Thoracic aorta (tissue), 2 donors: ENCODE data around the gene CACNA2D2. TPM values are rescaled to one million over a fixed set of nuclear protein-coding genes. Genes with fewer than 3 reads are reported as not detected.
A peak's percentile ranks its signal among the peaks of the same experiment; 100 is the strongest.

Experiments used
- ATAC-seq: fragments of 150-250 bp; one replicate; pipeline ENCODE4 v1.8.0; 2017; ENCODE audit warnings: low read depth; ENCODE audit not compliant: insufficient number of reproducible peaks, low FRiP score
- DNase-seq: peaks from one replicate; pipeline ENCODE4 v3.0.0-alpha.2; 2020; ENCODE audit warnings: low spot score
- H3K27ac ChIP-seq, 2 donors: fragments of 200-600 bp; sonication (generic); 1 replicate in 1 of 2; 2 replicates in 1 of 2; pipeline ENCODE4 v1.5.1; 2016; ENCODE audit warnings: mild to moderate bottlenecking in 2 of 2, moderate library complexity in 2 of 2
- H3K27me3 ChIP-seq: fragments of 200-600 bp; sonication (generic); replicated peaks from 2 replicates; pipeline ENCODE4 v1.6.0; 2016; ENCODE audit warnings: mild to moderate bottlenecking; ENCODE audit not compliant: insufficient read depth
- H3K36me3 ChIP-seq: fragments of 200-600 bp; sonication (generic); one replicate; pipeline ENCODE4 v1.5.1; 2016
- H3K4me1 ChIP-seq, 2 donors: fragments of 200-600 bp; sonication (generic); 1 replicate in 1 of 2; 2 replicates in 1 of 2; pipeline versions ENCODE4 v1.5.1 to v1.6.0; 2016; ENCODE audit warnings: low read depth in 2 of 2, mild to moderate bottlenecking in 1 of 2; ENCODE audit not compliant: control insufficient read depth in 1 of 2
- H3K4me3 ChIP-seq: fragments of 200-600 bp; sonication (generic); 2 replicates; pipeline ENCODE4 v1.5.1; 2016; ENCODE audit warnings: mild to moderate bottlenecking
- H3K9me3 ChIP-seq: fragments of 200-600 bp; sonication (generic); 2 replicates; pipeline ENCODE4 v1.5.1; 2016
- total RNA-seq, 2 donors: library from RNA; depleted of rRNA; stranded (reverse); fragments of >200 nt; gene quantifications; one replicate each; pipeline versions ENCODE4 v1.1.0 to v1.2.3, GENCODE V29; 2016
- TF ChIP-seq, protein P1 (sequence below): fragments of 200-600 bp; sonication (generic); IDR thresholded peaks from one replicate; pipeline ENCODE4 v1.5.1; 2019; ENCODE audit warnings: antibody characterized with exemption

CACNA2D2 gene
- total RNA-seq, 2 donors from 2014 or later: 2.3 to 4.2 TPM

DNA sequence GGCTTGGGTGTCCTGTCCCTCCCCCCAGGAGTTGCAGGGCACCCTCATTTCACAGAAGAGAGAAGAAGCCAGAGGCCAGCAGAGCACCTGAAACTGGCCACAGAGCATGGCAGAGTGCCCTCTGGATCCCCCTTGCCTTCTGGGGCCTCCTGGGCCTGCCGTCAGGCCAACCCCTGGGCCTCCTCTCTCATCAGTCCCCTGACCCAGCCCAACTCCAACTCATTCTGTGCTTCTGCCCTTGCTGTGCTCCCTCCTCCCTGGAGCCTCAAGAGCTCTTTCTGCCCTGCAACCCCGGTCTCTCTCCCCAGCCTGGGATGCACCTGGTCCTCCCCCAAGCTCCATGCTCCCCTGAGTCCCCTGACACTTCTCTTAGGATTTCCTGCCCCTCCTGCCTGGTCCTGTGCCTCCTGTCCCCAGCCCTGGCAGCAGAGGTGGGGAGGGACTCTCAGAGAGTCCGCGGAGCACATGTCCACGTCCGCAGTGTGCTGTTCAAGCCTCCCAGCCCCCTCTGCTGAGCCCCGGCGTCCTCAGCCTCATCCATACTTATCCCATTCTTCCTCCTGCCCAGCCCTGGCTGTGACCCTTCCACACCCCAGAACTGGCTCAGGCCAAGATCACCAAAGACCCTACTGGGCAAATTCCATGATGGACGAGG lies 30.5 kb upstream of the CACNA2D2 start:
- Histone ChIP-seq H3K27ac (no peak overlapping the region), H3K4me3 (no peak overlapping the region), H3K4me1 (peaks cover 0 to 6% of the 10 kb centered on the region in 2 donors), H3K9me3 (no peaks in the 10 kb centered on the region), H3K36me3 (no peaks in the 10 kb centered on the region), H3K27me3 (no peaks in the 10 kb centered on the region)
- TF ChIP-seq, protein P1, sequence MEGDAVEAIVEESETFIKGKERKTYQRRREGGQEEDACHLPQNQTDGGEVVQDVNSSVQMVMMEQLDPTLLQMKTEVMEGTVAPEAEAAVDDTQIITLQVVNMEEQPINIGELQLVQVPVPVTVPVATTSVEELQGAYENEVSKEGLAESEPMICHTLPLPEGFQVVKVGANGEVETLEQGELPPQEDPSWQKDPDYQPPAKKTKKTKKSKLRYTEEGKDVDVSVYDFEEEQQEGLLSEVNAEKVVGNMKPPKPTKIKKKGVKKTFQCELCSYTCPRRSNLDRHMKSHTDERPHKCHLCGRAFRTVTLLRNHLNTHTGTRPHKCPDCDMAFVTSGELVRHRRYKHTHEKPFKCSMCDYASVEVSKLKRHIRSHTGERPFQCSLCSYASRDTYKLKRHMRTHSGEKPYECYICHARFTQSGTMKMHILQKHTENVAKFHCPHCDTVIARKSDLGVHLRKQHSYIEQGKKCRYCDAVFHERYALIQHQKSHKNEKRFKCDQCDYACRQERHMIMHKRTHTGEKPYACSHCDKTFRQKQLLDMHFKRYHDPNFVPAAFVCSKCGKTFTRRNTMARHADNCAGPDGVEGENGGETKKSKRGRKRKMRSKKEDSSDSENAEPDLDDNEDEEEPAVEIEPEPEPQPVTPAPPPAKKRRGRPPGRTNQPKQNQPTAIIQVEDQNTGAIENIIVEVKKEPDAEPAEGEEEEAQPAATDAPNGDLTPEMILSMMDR: no peak
- ATAC-seq: no peak
- DNase-seq: no peak

- Histone ChIP-seq H3K36me3 (no peaks in the 10 kb centered on the region), H3K9me3 (no peaks in the 10 kb centered on the region), H3K4me1 (peaks cover 0 to 6% of the 10 kb centered on the region in 2 donors), H3K4me3 (no peak overlapping the region), H3K27me3 (no peaks in the 10 kb centered on the region), H3K27ac (no peak overlapping the region)
- ATAC-seq (no peak), DNase-seq (no peak)
- TF ChIP-seq, protein P1: no peak
These were observed 29.9 kb upstream of the CACNA2D2 start for GRCh38 chr3:50533316-50533715.

GRCh38 chr3:50532062-50532705 lies 28.8 kb upstream of the CACNA2D2 start:
- ATAC-seq (no peak), DNase-seq (no peak)
- Histone ChIP-seq H3K4me3 (no peak overlapping the region), H3K36me3 (no peaks in the 10 kb centered on the region), H3K27me3 (no peaks in the 10 kb centered on the region), H3K4me1 (peaks cover 0 to 6% of the 10 kb centered on the region in 2 donors), H3K9me3 (no peaks in the 10 kb centered on the region), H3K27ac (no peak overlapping the region)
- TF ChIP-seq, protein P1: peak; percentile 9

DNA sequence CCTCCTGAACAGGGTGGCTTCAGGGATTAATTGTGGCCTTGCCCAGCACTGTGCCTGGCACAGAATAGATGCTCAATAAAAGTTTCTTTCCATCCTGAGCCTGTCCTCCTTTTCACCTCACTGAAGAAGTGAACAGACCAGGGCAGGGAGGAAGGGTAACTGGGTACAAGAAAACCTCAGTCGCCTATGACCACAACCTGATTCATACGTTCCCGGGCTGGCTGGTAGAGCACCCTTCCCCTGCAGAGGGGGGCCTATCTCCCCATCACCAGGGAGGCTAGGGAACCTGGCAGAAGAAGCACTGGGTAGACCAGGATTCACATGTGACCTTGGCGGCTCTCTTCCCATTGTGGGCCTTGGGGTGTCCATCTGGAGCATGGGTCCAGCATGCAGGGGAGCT lies 27.8 kb upstream of the CACNA2D2 start:
- TF ChIP-seq, protein P1: no peak
- Histone ChIP-seq H3K36me3 (no peaks in the 10 kb centered on the region), H3K27me3 (no peaks in the 10 kb centered on the region), H3K4me1 (peaks cover 0 to 6% of the 10 kb centered on the region in 2 donors), H3K9me3 (no peaks in the 10 kb centered on the region), H3K27ac (no peak overlapping the region), H3K4me3 (no peak overlapping the region)
- ATAC-seq: no peak
- no peak for DNase-seq

GRCh38 chr3:50530001-50530970 lies 26.9 kb upstream of the CACNA2D2 start:
- Histone ChIP-seq H3K4me3 (no peak overlapping the region), H3K27me3 (no peaks in the 10 kb centered on the region), H3K9me3 (no peaks in the 10 kb centered on the region), H3K36me3 (no peaks in the 10 kb centered on the region), H3K27ac (no peak overlapping the region), H3K4me1 (peaks cover 0 to 6% of the 10 kb centered on the region in 2 donors)
- TF ChIP-seq, protein P1: no peak
- DNase-seq (no peak), ATAC-seq (no peak)
